HCT116 (cell line): ENCODE measurements around the gene ACSS2. TPM values are rescaled to one million over a fixed set of nuclear protein-coding genes. Genes with fewer than 3 reads are reported as not detected.

Experiments
- ATAC-seq: fragments of 200-7000 bp; cut with Tn5 transposase; 2 replicates; pipeline ENCODE4 v1.9.1; 2020; ENCODE audit warnings: mild to moderate bottlenecking, moderate library complexity
- BruUV-seq: library from RNA; stranded (reverse); fragments of 400-500 nt; replicated peaks from 2 replicates; lab custom pipeline; 2021; lab: Mats Ljungman, UMichigan
- CTCF ChIA-PET: fragments of 300-600 bp; sonication (Branson Sonifier 250); formaldehyde crosslinking; loops from one replicate; lab custom pipeline; 2021; ENCODE audit warnings: antibody characterized with exemption; lab: Charles Lee
- POLR2A ChIA-PET: fragments of 300-600, 350-600 bp; sonication (Branson Sonifier 250); formaldehyde crosslinking; loops from one replicate; lab custom pipeline; 2021; ENCODE audit warnings: antibody characterized with exemption; lab: Charles Lee
- RAD21 ChIA-PET, 2 experiments: fragments of 300-600 bp; sonication (Branson Sonifier 250); formaldehyde crosslinking; loops; one replicate each; lab custom pipeline; 2023; ENCODE audit warnings: low total read pairs in 2 of 2; ENCODE audit not compliant: uncharacterized antibody in 2 of 2, unreplicated experiment in 2 of 2, low non-redundant PET in 1 of 2; lab: Charles Lee
- DNase-seq: peaks from one replicate; pipeline ENCODE4 v3.0.0-alpha.2; 2010; ENCODE audit warnings: low read depth, low spot score
- H2AFZ ChIP-seq: fragments of 200-600 bp; shearing (Covaris generic), sonication (generic); 2 replicates; pipeline ENCODE4 v1.6.1; 2017; ENCODE audit warnings: low read depth, mixed run types, mixed read lengths, antibody characterized with exemption, low read length; ENCODE audit not compliant: poor library complexity, severe bottlenecking
- H3K27ac ChIP-seq: 2 replicates; pipeline ENCODE4 v1.5.1; 2012; ENCODE audit warnings: low read depth, low read length
- H3K27me3 ChIP-seq: fragments of 200-600 bp; sonication (generic); 2 replicates; pipeline ENCODE4 v1.6.1; 2016; ENCODE audit warnings: mixed run types, low read length, mixed read lengths; ENCODE audit not compliant: insufficient read depth
- H3K36me3 ChIP-seq, 2 experiments: fragments of 200-500 bp in 1 of 2; fragments of 200-600 bp in 1 of 2; sonication (Bioruptor generic) in 1 of 2; sonication (generic) in 1 of 2; 2 replicates each; pipeline versions ENCODE4 v1.5.1 to v1.6.1; 2014 to 2016; ENCODE audit warnings: low read length in 2 of 2, inconsistent platforms in 1 of 2, mixed read lengths in 1 of 2, mixed run types in 1 of 2; ENCODE audit not compliant: insufficient read depth in 2 of 2, control insufficient read depth in 1 of 2
- H3K4me1 ChIP-seq, 2 experiments: fragments of 200-600 bp in 1 of 2; sonication (generic) in 1 of 2; 2 replicates each; pipeline versions ENCODE4 v1.5.1 to v1.6.1; 2012 to 2017; ENCODE audit warnings: low read length in 2 of 2, inconsistent platforms in 1 of 2, mild to moderate bottlenecking in 1 of 2, mixed read lengths in 1 of 2, mixed run types in 1 of 2, moderate library complexity in 1 of 2; ENCODE audit not compliant: insufficient read depth in 2 of 2, control insufficient read depth in 1 of 2
- H3K4me2 ChIP-seq: fragments of 200-600 bp; sonication (generic); 2 replicates; pipeline ENCODE4 v1.6.1; 2017; ENCODE audit warnings: mixed run types, low read length, mixed read lengths
- H3K4me3 ChIP-seq, 2 experiments: fragments of 200-600 bp in 1 of 2; sonication (generic) in 1 of 2; replicated peaks in 1 of 2; 2 replicates each; pipeline ENCODE4 v1.5.1; 2011 to 2016; ENCODE audit warnings: low read length in 2 of 2, control low read depth in 1 of 2, low read depth in 1 of 2, mild to moderate bottlenecking in 1 of 2, mixed read lengths in 1 of 2, mixed run types in 1 of 2
- H3K79me2 ChIP-seq: fragments of 200-600 bp; sonication (generic); 2 replicates; pipeline ENCODE4 v1.6.1; 2017; ENCODE audit warnings: mild to moderate bottlenecking, mixed run types, low read length, moderate library complexity, mixed read lengths; ENCODE audit not compliant: insufficient read depth
- H3K9ac ChIP-seq: fragments of 200-600 bp; sonication (generic); 2 replicates; pipeline ENCODE4 v1.6.1; 2016; ENCODE audit warnings: low read length, mixed read lengths
- H3K9me2 ChIP-seq: fragments of 200-600 bp; sonication (generic), shearing (Covaris generic); 2 replicates; pipeline ENCODE4 v1.6.1; 2017; ENCODE audit warnings: mixed run types, mild to moderate bottlenecking, moderate library complexity; ENCODE audit not compliant: insufficient read depth
- H3K9me3 ChIP-seq, 2 experiments: fragments of 200-500 bp in 1 of 2; fragments of 200-600 bp in 1 of 2; sonication (Bioruptor generic) in 1 of 2; sonication (generic) in 1 of 2; 2 replicates each; pipeline ENCODE4 v1.6.1; 2014 to 2017; ENCODE audit warnings: low read length in 2 of 2, mixed read lengths in 2 of 2, inconsistent platforms in 1 of 2, low read depth in 1 of 2, mild to moderate bottlenecking in 1 of 2, mixed run types in 1 of 2, moderate library complexity in 1 of 2; ENCODE audit not compliant: control insufficient read depth in 1 of 2, insufficient read depth in 1 of 2
- H4K20me1 ChIP-seq: fragments of 200-600 bp; sonication (generic), shearing (Covaris generic); 2 replicates; pipeline ENCODE4 v1.6.1; 2017; ENCODE audit warnings: mixed run types, mild to moderate bottlenecking, moderate library complexity; ENCODE audit not compliant: insufficient read depth
- CBX3 ChIP-seq: IDR thresholded peaks from 2 replicates; pipeline ENCODE4 v1.6.1; 2012; ENCODE audit warnings: low read depth
- CEBPB ChIP-seq: IDR thresholded peaks from 2 replicates; pipeline ENCODE4 v1.6.1; 2012; ENCODE audit warnings: low read depth
- EGR1 ChIP-seq: IDR thresholded peaks from 2 replicates; pipeline ENCODE4 v1.6.1; 2012; ENCODE audit warnings: low read depth
- ELF1 ChIP-seq: IDR thresholded peaks from 2 replicates; pipeline ENCODE4 v1.6.1; 2012; ENCODE audit warnings: low read depth, borderline replicate concordance
- FOSL1 ChIP-seq: IDR thresholded peaks from 2 replicates; pipeline ENCODE4 v1.6.1; 2012; ENCODE audit warnings: low read depth
- JUND ChIP-seq: IDR thresholded peaks from 2 replicates; pipeline ENCODE4 v1.6.1; 2012
- POLR2AphosphoS5 ChIP-seq: IDR thresholded peaks from 2 replicates; pipeline ENCODE4 v1.6.1; 2011; ENCODE audit warnings: mild to moderate bottlenecking, low read depth, low read length, moderate library complexity
- RAD21 ChIP-seq: IDR thresholded peaks from 2 replicates; pipeline ENCODE4 v1.6.1; 2012; ENCODE audit warnings: low read depth, mild to moderate bottlenecking
- SRF ChIP-seq: IDR thresholded peaks from 2 replicates; pipeline ENCODE4 v1.6.1; 2012; ENCODE audit warnings: low read depth
- YY1 ChIP-seq: IDR thresholded peaks from 2 replicates; pipeline ENCODE4 v1.6.1; 2011; ENCODE audit warnings: low read length, low read depth, moderate library complexity, mild to moderate bottlenecking; ENCODE audit not compliant: insufficient replicate concordance; ENCODE audit errors: extremely low read depth
- ZFX ChIP-seq: fragments of 450-650 bp; IDR thresholded peaks from 2 replicates; pipeline ENCODE4 v1.6.1; 2017
- intact Hi-C: fragments of 100-400 bp; cut with micrococcal nuclease; formaldehyde crosslinking; loops from 2 replicates; pipeline ENCODE4 v1.10.0; 2022
- total RNA-seq: library from RNA; stranded (reverse); gene quantifications from one replicate; pipeline ENCODE4 v1.2.1, GENCODE V29; 2021; ENCODE audit not compliant: unreplicated experiment
- TF ChIP-seq, protein P1 (sequence below): IDR thresholded peaks from 2 replicates; pipeline ENCODE4 v1.6.1; 2012
- TF ChIP-seq, protein P2 (sequence below), 3 experiments: fragments of 200-600 bp in 1 of 3; sonication (generic) in 1 of 3; IDR thresholded peaks in 2 of 3; conservative IDR thresholded peaks in 1 of 3; 2 replicates each; pipeline ENCODE4 v1.5.1; 2012 to 2017; ENCODE audit warnings: low read depth in 2 of 3, low read length in 2 of 3, antibody characterized with exemption in 1 of 3, borderline replicate concordance in 1 of 3, control low read depth in 1 of 3, mild to moderate bottlenecking in 1 of 3, mixed read lengths in 1 of 3, mixed run types in 1 of 3, moderate library complexity in 1 of 3; ENCODE audit not compliant: insufficient read depth in 1 of 3

Gene ACSS2
- total RNA-seq, 1 experiment from 2014 or later: 71.7 TPM

DNA sequence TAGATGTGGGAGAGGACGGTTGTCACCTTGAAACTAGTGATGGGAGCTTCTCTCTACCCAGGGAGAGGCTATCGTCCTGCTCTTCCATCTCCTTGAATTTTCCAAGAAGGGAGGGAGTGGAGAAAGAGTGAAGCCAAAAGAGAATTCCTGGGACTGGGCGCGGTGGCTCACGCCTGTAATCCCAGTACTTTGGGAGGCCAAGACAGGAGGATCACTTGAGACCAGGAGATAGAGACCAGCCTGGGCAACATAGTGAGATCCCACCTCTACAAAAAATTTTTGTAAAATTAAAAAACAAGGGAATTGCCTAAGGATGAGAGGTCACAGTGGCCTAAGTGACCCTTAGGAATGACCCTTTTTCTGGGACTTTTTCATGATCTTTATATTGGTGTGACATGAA, 88.1 kb downstream of the ACSS2 start:
- H3K27ac ChIP-seq: no peak overlapping the region
- CTCF ChIA-PET: no interaction called here
- H3K79me2 ChIP-seq: no peaks in the 10 kb centered on the region
- H3K4me3 ChIP-seq: no peak overlapping the region
- no peak for DNase-seq
- TF ChIP-seq YY1: no peak
- TF ChIP-seq EGR1: no peak
- no peak for TF ChIP-seq CBX3
- TF ChIP-seq SRF: no peak
- TF ChIP-seq, protein P1, sequence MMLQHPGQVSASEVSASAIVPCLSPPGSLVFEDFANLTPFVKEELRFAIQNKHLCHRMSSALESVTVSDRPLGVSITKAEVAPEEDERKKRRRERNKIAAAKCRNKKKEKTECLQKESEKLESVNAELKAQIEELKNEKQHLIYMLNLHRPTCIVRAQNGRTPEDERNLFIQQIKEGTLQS: no peak
- no peak for TF ChIP-seq RAD21
- TF ChIP-seq, protein P2, sequence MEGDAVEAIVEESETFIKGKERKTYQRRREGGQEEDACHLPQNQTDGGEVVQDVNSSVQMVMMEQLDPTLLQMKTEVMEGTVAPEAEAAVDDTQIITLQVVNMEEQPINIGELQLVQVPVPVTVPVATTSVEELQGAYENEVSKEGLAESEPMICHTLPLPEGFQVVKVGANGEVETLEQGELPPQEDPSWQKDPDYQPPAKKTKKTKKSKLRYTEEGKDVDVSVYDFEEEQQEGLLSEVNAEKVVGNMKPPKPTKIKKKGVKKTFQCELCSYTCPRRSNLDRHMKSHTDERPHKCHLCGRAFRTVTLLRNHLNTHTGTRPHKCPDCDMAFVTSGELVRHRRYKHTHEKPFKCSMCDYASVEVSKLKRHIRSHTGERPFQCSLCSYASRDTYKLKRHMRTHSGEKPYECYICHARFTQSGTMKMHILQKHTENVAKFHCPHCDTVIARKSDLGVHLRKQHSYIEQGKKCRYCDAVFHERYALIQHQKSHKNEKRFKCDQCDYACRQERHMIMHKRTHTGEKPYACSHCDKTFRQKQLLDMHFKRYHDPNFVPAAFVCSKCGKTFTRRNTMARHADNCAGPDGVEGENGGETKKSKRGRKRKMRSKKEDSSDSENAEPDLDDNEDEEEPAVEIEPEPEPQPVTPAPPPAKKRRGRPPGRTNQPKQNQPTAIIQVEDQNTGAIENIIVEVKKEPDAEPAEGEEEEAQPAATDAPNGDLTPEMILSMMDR (IDR thresholded peaks at IDR 0.05 in 2 of 3, conservative IDR thresholded peaks at IDR 0.05 in 1 of 3; ENCODE audit: borderline replicate concordance in 1 of 3, insufficient read depth in 1 of 3, low read depth in 2 of 3, low read length in 2 of 3): no peak
- no peak for TF ChIP-seq FOSL1
- no peak for TF ChIP-seq CEBPB
- no peak for TF ChIP-seq POLR2AphosphoS5
- TF ChIP-seq JUND: no peak
- TF ChIP-seq ZFX: no peak
- TF ChIP-seq ELF1: no peak
- TF ChIP-seq, all 23 proteins: peak for 0
- Histone ChIP-seq H3K9me3 (no peaks in the 10 kb centered on the region), H3K9me2 (no peaks in the 10 kb centered on the region), H3K27me3 (no peaks in the 10 kb centered on the region), H3K36me3 (no peaks in the 10 kb centered on the region), H4K20me1 (no peaks in the 10 kb centered on the region), H3K9ac (no peak overlapping the region), H3K4me2 (no peak overlapping the region), H2AFZ (no peak overlapping the region), H3K4me1 (peaks cover 0 to 7% of the 10 kb centered on the region in 2 experiments; a peak in 1 of 4 replicates)
- POLR2A ChIA-PET: no interaction called here
- RAD21 ChIA-PET: no interaction called here
- no peak for ATAC-seq
- BruUV-seq: no TSS peak
- intact Hi-C loops: no loop called here
